ENCODE data around the gene SCG5.

Gene SCG5

DNA sequence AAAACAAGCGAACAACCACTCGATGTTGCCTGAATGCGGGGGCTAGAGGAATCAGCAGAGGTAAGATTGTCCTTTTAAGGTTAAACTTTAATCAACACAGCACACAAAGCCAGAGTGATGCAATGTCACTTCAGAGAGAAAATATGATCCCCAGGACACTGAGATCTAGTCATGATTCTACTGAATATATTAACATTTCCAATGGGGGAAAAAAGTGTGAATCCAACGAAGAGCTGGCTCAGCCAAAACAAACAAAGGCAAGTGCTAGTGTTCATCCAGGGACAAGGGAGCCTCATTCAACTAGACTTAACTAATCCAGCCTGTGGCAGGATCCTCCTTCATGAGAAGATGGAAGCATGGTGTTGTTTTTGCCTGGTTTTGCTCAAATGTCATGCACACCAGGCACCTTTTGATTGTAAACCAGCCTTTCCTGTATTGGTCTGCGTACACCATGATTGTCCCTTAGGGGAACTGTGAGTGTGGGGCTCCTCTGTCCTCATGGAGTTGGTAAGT, 35.8 kb downstream of the SCG5 start:
- no peak overlapping the region for H3K4me2 ChIP-seq
- no peak overlapping the region for H2AFZ ChIP-seq (ENCODE audit: low read depth)
- no peak overlapping the region for H3K27ac ChIP-seq
- no peak overlapping the region for H3K4me3 ChIP-seq (IDR thresholded peaks at IDR 0.05; ENCODE audit: insufficient read depth, low read depth, low read length)
- H3K36me3 ChIP-seq (ENCODE audit: insufficient read depth), result no peaks in the 10 kb centered on the region
- no peak overlapping the region for H3K9ac ChIP-seq
- no peaks in the 10 kb centered on the region for H3K79me2 ChIP-seq (ENCODE audit: insufficient read depth, low read depth)
- no peaks in the 10 kb centered on the region for H3K27me3 ChIP-seq (ENCODE audit: insufficient read depth, low read depth)
- H4K20me1 ChIP-seq (ENCODE audit: insufficient read depth), result no peaks in the 10 kb centered on the region
- no peaks in the 10 kb centered on the region for H3K4me1 ChIP-seq (ENCODE audit: low read depth, poor library complexity, severe bottlenecking)
- no peak for TF ChIP-seq CTCF (conservative IDR thresholded peaks at IDR 0.05; ENCODE audit: low read depth, low read length)

GRCh38 chr15:32679298-32679690, 37.8 kb downstream of the SCG5 start:
- H3K4me3 ChIP-seq (IDR thresholded peaks at IDR 0.05; ENCODE audit: insufficient read depth, low read depth, low read length), result no peak overlapping the region
- no peaks in the 10 kb centered on the region for H3K79me2 ChIP-seq (ENCODE audit: insufficient read depth, low read depth)
- H3K4me1 ChIP-seq (ENCODE audit: low read depth, poor library complexity, severe bottlenecking), result no peaks in the 10 kb centered on the region
- no peaks in the 10 kb centered on the region for H3K27me3 ChIP-seq (ENCODE audit: insufficient read depth, low read depth)
- H4K20me1 ChIP-seq (ENCODE audit: insufficient read depth), result no peaks in the 10 kb centered on the region
- no peak overlapping the region for H3K27ac ChIP-seq
- no peak for TF ChIP-seq CTCF (conservative IDR thresholded peaks at IDR 0.05; ENCODE audit: low read depth, low read length)
- no peak overlapping the region for H3K9ac ChIP-seq
- H3K36me3 ChIP-seq (ENCODE audit: insufficient read depth), result no peaks in the 10 kb centered on the region
- no peak overlapping the region for H3K4me2 ChIP-seq
- H2AFZ ChIP-seq (ENCODE audit: low read depth), result no peak overlapping the region

DNA sequence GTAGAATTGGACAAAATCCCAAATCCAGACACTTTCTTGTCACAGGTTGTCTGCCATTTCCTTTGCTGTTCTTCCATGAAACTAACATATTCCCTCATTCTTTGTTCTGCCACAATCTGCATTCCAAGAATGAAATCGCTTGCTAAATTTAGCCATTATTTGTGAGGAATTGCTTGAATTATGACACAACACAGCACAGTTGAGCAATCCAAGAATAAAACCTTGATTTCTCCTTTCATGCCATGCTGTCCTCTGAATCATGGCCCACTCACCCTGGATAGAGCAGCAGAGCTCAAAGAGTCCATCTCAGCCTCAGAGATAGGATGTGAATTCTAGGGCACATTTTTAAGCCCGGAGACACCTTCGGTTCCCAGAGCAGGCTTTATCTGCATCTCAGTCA, 41.1 kb downstream of the SCG5 start:
- H3K27me3 ChIP-seq (ENCODE audit: insufficient read depth, low read depth), result no peaks in the 10 kb centered on the region
- H3K27ac ChIP-seq, result no peak overlapping the region
- no peak overlapping the region for H2AFZ ChIP-seq (ENCODE audit: low read depth)
- H3K4me3 ChIP-seq (IDR thresholded peaks at IDR 0.05; ENCODE audit: insufficient read depth, low read depth, low read length), result no peak overlapping the region
- H3K4me1 ChIP-seq (ENCODE audit: low read depth, poor library complexity, severe bottlenecking), result no peaks in the 10 kb centered on the region
- TF ChIP-seq CTCF (conservative IDR thresholded peaks at IDR 0.05; ENCODE audit: low read depth, low read length), result no peak
- H3K79me2 ChIP-seq (ENCODE audit: insufficient read depth, low read depth), result no peaks in the 10 kb centered on the region
- H3K36me3 ChIP-seq (ENCODE audit: insufficient read depth), result no peaks in the 10 kb centered on the region
- no peak overlapping the region for H3K9ac ChIP-seq
- no peak overlapping the region for H3K4me2 ChIP-seq
- no peaks in the 10 kb centered on the region for H4K20me1 ChIP-seq (ENCODE audit: insufficient read depth)

DNA sequence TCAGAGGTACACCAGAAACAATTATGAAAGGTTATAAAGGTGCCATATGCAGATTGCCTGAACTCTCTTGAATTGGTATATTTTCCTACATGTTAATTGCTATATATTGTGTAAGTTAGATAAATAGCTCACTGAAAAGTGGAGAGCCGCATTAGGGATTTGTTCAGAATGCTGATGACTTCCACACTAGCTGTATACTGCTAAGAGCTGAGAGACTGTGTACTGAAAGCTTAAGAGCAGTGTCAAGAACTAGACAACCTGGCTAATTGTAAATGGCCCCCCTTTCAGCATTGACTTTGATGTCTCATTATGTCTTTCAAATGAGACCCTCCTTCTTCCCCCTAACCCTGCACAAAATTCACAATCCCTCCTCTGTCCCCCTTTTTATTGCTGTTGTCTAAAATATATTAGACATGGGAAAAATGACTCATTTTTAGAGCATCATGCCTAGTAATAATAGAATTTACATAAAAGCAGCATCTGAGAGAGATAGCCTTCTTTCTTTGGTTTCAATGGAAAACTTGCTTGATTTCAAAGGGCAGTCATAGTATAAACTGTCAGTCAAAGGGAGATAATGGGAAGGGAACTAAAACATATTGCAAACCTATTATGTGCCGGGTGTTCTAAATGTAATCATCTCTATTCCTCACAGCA, 41.6 kb downstream of the SCG5 start:
- no peak overlapping the region for H2AFZ ChIP-seq (ENCODE audit: low read depth)
- no peaks in the 10 kb centered on the region for H3K4me1 ChIP-seq (ENCODE audit: low read depth, poor library complexity, severe bottlenecking)
- no peaks in the 10 kb centered on the region for H3K27me3 ChIP-seq (ENCODE audit: insufficient read depth, low read depth)
- no peak overlapping the region for H3K4me2 ChIP-seq
- no peak overlapping the region for H3K4me3 ChIP-seq (IDR thresholded peaks at IDR 0.05; ENCODE audit: insufficient read depth, low read depth, low read length)
- H3K36me3 ChIP-seq (ENCODE audit: insufficient read depth), result no peaks in the 10 kb centered on the region
- no peak overlapping the region for H3K27ac ChIP-seq
- H3K9ac ChIP-seq, result no peak overlapping the region
- H4K20me1 ChIP-seq (ENCODE audit: insufficient read depth), result no peaks in the 10 kb centered on the region
- TF ChIP-seq CTCF (conservative IDR thresholded peaks at IDR 0.05; ENCODE audit: low read depth, low read length), result no peak
- no peaks in the 10 kb centered on the region for H3K79me2 ChIP-seq (ENCODE audit: insufficient read depth, low read depth)
